ENCODE measurements around the gene NOVA2. TPM values are rescaled to one million over a fixed set of nuclear protein-coding genes. Genes with fewer than 3 reads are reported as not detected.

Gene NOVA2
- total and polyA plus RNA-seq, 8 donors: 6.4 to 13.9 (median 11.5) TPM

- Histone ChIP-seq H3K36me3 (no peaks in the 10 kb centered on the region), H3K9me3 (no peaks in the 10 kb centered on the region), H3K27me3 (peaks cover 0 to 51% of the 10 kb centered on the region in 2 donors), H3K27ac (peak overlapping the region; percentile 13 to 28), H3K4me1 (peaks cover 0 to 8% of the 10 kb centered on the region in 2 donors), H3K4me3 (no peak overlapping the region)
- DNase-seq (no peak), ATAC-seq (no peak)
- no peak for TF ChIP-seq CTCF (IDR thresholded peaks at IDR 0.05)
- intact Hi-C loops (cut with DNase I): no loop called here
Observed at GRCh38 chr19:45959517-45960025, 14.1 kb downstream of the NOVA2 start.

GRCh38 chr19:45958769-45959516 is 14.7 kb downstream of the NOVA2 start:
- Histone ChIP-seq H3K27ac (peak overlapping the region; percentile 13 to 28), H3K4me1 (peaks cover 0 to 10% of the 10 kb centered on the region in 2 donors)
- no peak for ATAC-seq

GRCh38 chr19:45958320-45958719 is 15.3 kb downstream of the NOVA2 start:
- Histone ChIP-seq H3K36me3 (no peaks in the 10 kb centered on the region), H3K9me3 (no peaks in the 10 kb centered on the region), H3K27me3 (peaks cover 0 to 63% of the 10 kb centered on the region in 2 donors), H3K27ac (peak overlapping the region in 1 of 2 donors; percentile 28), H3K4me3 (no peak overlapping the region), H3K4me1 (peaks cover 0 to 12% of the 10 kb centered on the region in 2 donors)
- DNase-seq (no peak), ATAC-seq (no peak)
- TF ChIP-seq CTCF (IDR thresholded peaks at IDR 0.05): no peak
- intact Hi-C loops (cut with DNase I): no loop called here

More at GRCh38 chr19:45958769-45959516, 14.7 kb downstream of the NOVA2 start:
- intact Hi-C loops (cut with DNase I): no loop called here
- no peaks in the 10 kb centered on the region for H3K36me3 ChIP-seq
- H3K4me3 ChIP-seq: no peak overlapping the region
- H3K27me3 ChIP-seq: peaks cover 0 to 57% of the 10 kb centered on the region in 2 donors
- no peaks in the 10 kb centered on the region for H3K9me3 ChIP-seq
- TF ChIP-seq CTCF (IDR thresholded peaks at IDR 0.05): no peak
- no peak for DNase-seq

- Histone ChIP-seq H3K4me3 (no peak overlapping the region), H3K9me3 (no peaks in the 10 kb centered on the region), H3K36me3 (peaks cover 0 to 1% of the 10 kb centered on the region in 2 donors), H3K27me3 (peaks cover 0 to 81% of the 10 kb centered on the region in 2 donors), H3K4me1 (peaks cover 0 to 18% of the 10 kb centered on the region in 2 donors), H3K27ac (peak overlapping the region; percentile 19 to 61)
- TF ChIP-seq CTCF (IDR thresholded peaks at IDR 0.05): no peak
- peak in 1 of 4 donors; percentile 61 for DNase-seq
- ATAC-seq: peak; percentile 64
- intact Hi-C loops (cut with DNase I): no loop called here
Observed at GRCh38 chr19:45955905-45956608, 17.6 kb downstream of the NOVA2 start.

GRCh38 chr19:45954156-45954555 is 19.5 kb downstream of the NOVA2 start:
- no peak for DNase-seq
- Histone ChIP-seq H3K4me3 (no peak overlapping the region), H3K36me3 (peaks cover 0 to 6% of the 10 kb centered on the region in 2 donors), H3K4me1 (peaks cover 0 to 14% of the 10 kb centered on the region in 2 donors), H3K9me3 (no peaks in the 10 kb centered on the region), H3K27me3 (peaks cover 0 to 66% of the 10 kb centered on the region in 2 donors), H3K27ac (peak overlapping the region in 1 of 2 donors; percentile 48)
- intact Hi-C loops (cut with DNase I): no loop called here
- no peak for TF ChIP-seq CTCF (IDR thresholded peaks at IDR 0.05)
- no peak for ATAC-seq

All from left lung (tissue), 10 donors.